A549 (cell line): ENCODE measurements around the gene MEF2D. TPM values are rescaled to one million over a fixed set of nuclear protein-coding genes. Genes with fewer than 3 reads are reported as not detected.

Source experiments
- ATAC-seq, 2 experiments: fragments of 200-7000 bp in 1 of 2; fragments of >200 bp in 1 of 2; cut with Nextera tagmentation in 1 of 2; cut with Tn5 transposase in 1 of 2; 3 replicates each; pipeline versions ENCODE4 v1.8.0 to v1.9.1; 2018 to 2020; ENCODE audit warnings: mild to moderate bottlenecking in 1 of 2, moderate library complexity in 1 of 2
- CTCF ChIA-PET: fragments of 300-600 bp; sonication (Branson Sonifier 250); formaldehyde crosslinking; extraction: SDS; loops from one replicate; lab custom pipeline; 2021; ENCODE audit warnings: antibody characterized with exemption, inconsistent platforms; lab: Yijun Ruan, JAX
- POLR2A ChIA-PET: fragments of 350-600 bp; formaldehyde crosslinking; extraction: SDS; loops from one replicate; lab custom pipeline; 2021; ENCODE audit warnings: antibody characterized with exemption, inconsistent platforms; lab: Yijun Ruan, JAX
- DNase-seq, 2 experiments: peaks; one replicate each; pipeline versions ENCODE4 v3.0.0 to v3.0.0-alpha.2; 2011 to 2016; ENCODE audit warnings: low read depth in 1 of 2, low spot score in 1 of 2
- FAIRE-seq: peaks from 2 replicates; lab custom pipeline; 2011; peaks lifted over from hg19 to GRCh38; lab: Jason Lieb, UNC
- H3K27ac ChIP-seq, 2 experiments: fragments of >200 bp; sonication (Bioruptor Twin); formaldehyde crosslinking; 3 replicates each; pipeline ENCODE4 v1.5.1; 2016 to 2017
- H3K4me1 ChIP-seq: fragments of >200 bp; sonication (Bioruptor Twin); formaldehyde crosslinking; 3 replicates; pipeline ENCODE4 v1.6.1; 2016
- H3K4me2 ChIP-seq: fragments of >200 bp; sonication (Bioruptor Twin); formaldehyde crosslinking; 3 replicates; pipeline ENCODE4 v1.6.1; 2016
- H3K4me3 ChIP-seq: fragments of >200 bp; sonication (Bioruptor Twin); formaldehyde crosslinking; 3 replicates; pipeline ENCODE4 v1.5.1; 2016
- H3K9me3 ChIP-seq: fragments of >200 bp; sonication (Bioruptor Twin); formaldehyde crosslinking; 3 replicates; pipeline ENCODE4 v1.6.1; 2016
- ATOH8 ChIP-seq: fragments of 250-450 bp; sonication (Bioruptor Pico); IDR thresholded peaks from 2 replicates; pipeline ENCODE4 v1.5.0; 2020; ENCODE audit warnings: low read depth, mild to moderate bottlenecking, moderate library complexity
- CBX8 ChIP-seq: fragments of 200-600 bp; sonication (generic); IDR thresholded peaks from 2 replicates; pipeline ENCODE4 v1.6.1; 2016
- CTCF ChIP-seq: fragments of >200 bp; sonication (Bioruptor Twin); formaldehyde crosslinking; IDR thresholded peaks from 3 replicates; pipeline ENCODE4 v1.5.1; 2016
- EP300 ChIP-seq, 2 experiments: fragments of >200 bp; sonication (Bioruptor Twin); formaldehyde crosslinking; IDR thresholded peaks; 2 replicates in 1 of 2; 3 replicates in 1 of 2; pipeline ENCODE4 v1.6.1; 2016 to 2017
- FOSB ChIP-seq: fragments of 250-450 bp; sonication (Bioruptor Pico); IDR thresholded peaks from 2 replicates; pipeline ENCODE4 v1.5.0; 2020; ENCODE audit warnings: mild to moderate bottlenecking, moderate library complexity
- FOSL2 ChIP-seq, 2 experiments: fragments of 450-650 bp in 1 of 2; fragments of >200 bp in 1 of 2; sonication (Bioruptor Twin) in 1 of 2; formaldehyde crosslinking; IDR thresholded peaks; 2 replicates each; pipeline versions ENCODE4 v1.5.0 to v1.6.1; 2016 to 2020; ENCODE audit warnings: mild to moderate bottlenecking in 1 of 2, moderate library complexity in 1 of 2
- GATA3 ChIP-seq: IDR thresholded peaks from 2 replicates; pipeline ENCODE4 v1.6.1; 2012; ENCODE audit warnings: borderline replicate concordance
- HDAC2 ChIP-seq: fragments of 200-600 bp; sonication (generic); IDR thresholded peaks from 2 replicates; pipeline ENCODE4 v1.6.1; 2016
- HOXB13 ChIP-seq: fragments of 250-450 bp; sonication (Bioruptor Pico); IDR thresholded peaks from 2 replicates; pipeline ENCODE4 v1.5.0; 2020; ENCODE audit warnings: low read depth, mild to moderate bottlenecking, moderate library complexity
- HOXB5 ChIP-seq: fragments of 250-450 bp; sonication (Bioruptor Pico); IDR thresholded peaks from 2 replicates; pipeline ENCODE4 v1.5.0; 2020; ENCODE audit warnings: mild to moderate bottlenecking, moderate library complexity
- JUN ChIP-seq, 2 experiments: fragments of >200 bp; sonication (Bioruptor Twin); formaldehyde crosslinking; IDR thresholded peaks; 2 replicates in 1 of 2; 3 replicates in 1 of 2; pipeline ENCODE4 v1.6.1; 2016 to 2017
- KDM5A ChIP-seq: fragments of 200-600 bp; sonication (generic); IDR thresholded peaks from 2 replicates; pipeline ENCODE4 v1.6.1; 2016; ENCODE audit warnings: antibody characterized with exemption, mild to moderate bottlenecking
- MAFK ChIP-seq: fragments of 450-650 bp; IDR thresholded peaks from 2 replicates; pipeline ENCODE4 v1.6.1; 2014; ENCODE audit not compliant: partially characterized antibody
- NR3C1 ChIP-seq: fragments of >200 bp; sonication (Bioruptor Twin); formaldehyde crosslinking; IDR thresholded peaks from 3 replicates; pipeline ENCODE4 v1.6.1; 2017
- POLR2AphosphoS2 ChIP-seq: conservative IDR thresholded peaks from 2 replicates; pipeline ENCODE4 v1.6.1; 2012; ENCODE audit warnings: low read length, improper control_type of control experiment, inconsistent platforms
- REST ChIP-seq: fragments of 200-600 bp; sonication (generic); IDR thresholded peaks from 2 replicates; pipeline ENCODE4 v1.6.1; 2016; ENCODE audit warnings: antibody characterized with exemption, mild to moderate bottlenecking, moderate library complexity
- SREBF2 ChIP-seq: fragments of 450-650 bp; IDR thresholded peaks from 2 replicates; pipeline ENCODE4 v1.6.1; 2014; ENCODE audit warnings: mild to moderate bottlenecking, moderate library complexity
- USF2 ChIP-seq: fragments of 450-650 bp; IDR thresholded peaks from 2 replicates; pipeline ENCODE4 v1.6.1; 2014; ENCODE audit warnings: antibody characterized with exemption
- ZFP36 ChIP-seq: fragments of 450-650 bp; IDR thresholded peaks from 2 replicates; pipeline ENCODE4 v1.6.1; 2014; ENCODE audit warnings: borderline replicate concordance; ENCODE audit not compliant: partially characterized antibody
- WGBS: methylation state at CpG from one replicate; pipeline ENCODE4 v1.1.6; 2017; ENCODE audit errors: missing lambda C conversion rate; 5-methylcytosine and 5-hydroxymethylcytosine counted together
- polyA plus RNA-seq, 4 experiments: library from polyadenylated mRNA; depleted of rRNA in 3 of 4; stranded (reverse); fragments of >200 nt; fragmentation: RNase III in 1 of 4; extraction: RNeasy Plus Mini Kit Qiagen cat#74134 plus additional on column Dnase treatment in 1 of 4; gene quantifications; 2 replicates in 3 of 4; 3 replicates in 1 of 4; pipeline ENCODE4 v1.2.3, GENCODE V29; 2011 to 2017

Gene MEF2D
- polyA plus RNA-seq, 2 of the 4 experiments (the other 2 are of a cell fraction) = 16.8 to 23.4 TPM

- Histone ChIP-seq H3K27ac (peak overlapping the region in 1 of 2 experiments; percentile 97; a peak in 3 of 6 replicates), H3K4me1 (peaks cover 12% of the 10 kb centered on the region), H3K4me2 (no peak overlapping the region)
- no peak for ATAC-seq
- DNase-seq = no peak
- FAIRE-seq = no peak
- POLR2A ChIA-PET = no interaction called here
- TF ChIP-seq JUN (IDR thresholded peaks at IDR 0.05) (no peak), GATA3 (no peak), HOXB13 (CRISPR knock-in tag) (no peak), POLR2AphosphoS2 (no peak), HDAC2 (no peak), ATOH8 (CRISPR knock-in tag) (no peak)
- TF ChIP-seq, all 56 proteins: peak for 0
- CTCF ChIA-PET = interaction anchor here (0.6 to 4.8 kb wide), 20 partner anchors 9 to 156 kb away, joined by 3 to 48 read pairs (median 4); partner anchors contain the start of genes GPATCH4 and MEF2D
- 89% methylated on average over 7 of the region's 7 CpGs for WGBS
- Histone ChIP-seq H3K9me3 (no peaks in the 10 kb centered on the region), H3K4me3 (no peak overlapping the region)
Observed at GRCh38 chr1:156455362-156455761, 45.2 kb downstream of the MEF2D start.

GRCh38 chr1:156452907-156453306, 47.7 kb downstream of the MEF2D start:
- H3K9me3 ChIP-seq = no peaks in the 10 kb centered on the region
- TF ChIP-seq ZFP36 (no peak), CBX8 (no peak), EP300 (IDR thresholded peaks at IDR 0.05) (no peak), REST (no peak), CTCF (no peak), MAFK (no peak), KDM5A (no peak), NR3C1 (no peak), HOXB5 (no peak), USF2 (no peak), FOSL2 (IDR thresholded peaks at IDR 0.05) (no peak), FOSL2 (CRISPR knock-in tag; IDR thresholded peaks at IDR 0.05) (no peak), SREBF2 (no peak), FOSB (CRISPR knock-in tag) (no peak)
- FAIRE-seq (no peak), DNase-seq (no peak), ATAC-seq (no peak)
- no peak overlapping the region for H3K4me3 ChIP-seq
- CTCF ChIA-PET = interaction anchor here (1.3 to 4.8 kb wide), 7 partner anchors 6 to 156 kb away, joined by 4 to 48 read pairs (median 8); partner anchors contain the start of gene MEF2D
- WGBS = 92% methylated on average over 1 of the region's 1 CpG
- no peak overlapping the region for H3K27ac ChIP-seq
- no peak overlapping the region for H3K4me2 ChIP-seq
- POLR2A ChIA-PET = no interaction called here
- peaks cover 8% of the 10 kb centered on the region for H3K4me1 ChIP-seq
